DMS153 (cell line): ENCODE data around the gene PDCD1.
"Not testable (repeated sequence)": the region's sequence is repeated elsewhere in the genome, so short reads cannot be mapped to it uniquely, and the experiment has no call there.

ENCODE experiments used
- DNase-seq: peaks from one replicate; lab custom pipeline; 2025; lab: John Stamatoyannopoulos, UW

The PDCD1 gene

DNA sequence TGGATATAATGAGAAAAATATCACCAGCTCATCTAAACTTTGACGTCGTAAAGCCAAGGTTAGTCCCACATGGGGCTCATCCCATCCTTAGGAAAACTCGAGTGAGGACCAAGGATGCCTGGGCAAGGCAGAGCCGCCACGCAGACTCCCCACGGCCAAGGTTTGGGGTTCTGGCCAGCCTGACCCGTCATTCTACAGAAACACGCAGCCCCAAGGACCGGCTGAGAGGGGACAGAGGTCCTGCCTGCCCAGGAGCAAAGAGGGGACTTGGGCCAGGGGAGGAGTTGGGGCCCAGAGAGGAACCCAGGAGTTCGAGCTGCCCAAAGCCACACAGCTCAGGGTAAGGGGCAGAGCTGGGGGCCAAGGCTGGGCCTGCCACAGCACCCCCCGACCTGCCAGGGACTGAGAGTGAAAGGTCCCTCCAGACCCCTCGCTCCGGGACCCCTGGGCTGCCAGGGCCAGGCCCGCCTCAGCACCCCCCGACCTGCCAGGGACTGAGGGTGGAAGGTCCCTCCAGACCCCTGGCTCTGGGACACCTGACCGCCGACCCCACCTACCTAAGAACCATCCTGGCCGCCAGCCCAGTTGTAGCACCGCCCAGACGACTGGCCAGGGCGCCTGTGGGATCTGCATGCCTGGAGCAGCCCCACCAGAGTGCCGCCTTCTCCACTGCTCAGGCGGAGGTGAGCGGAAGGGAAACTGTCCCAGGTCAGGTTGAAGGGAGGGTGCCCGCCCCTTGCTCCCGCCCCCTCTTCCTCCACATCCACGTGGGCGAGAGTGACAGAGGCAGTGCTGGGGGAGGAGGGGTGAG, at the start of gene PDCD1:
TSS of gene PDCD1 (minus strand) at position 689 of the 811 bp plus-strand sequence. CDS start at position 633, 56 bp downstream.
- no peak for DNase-seq

DNA sequence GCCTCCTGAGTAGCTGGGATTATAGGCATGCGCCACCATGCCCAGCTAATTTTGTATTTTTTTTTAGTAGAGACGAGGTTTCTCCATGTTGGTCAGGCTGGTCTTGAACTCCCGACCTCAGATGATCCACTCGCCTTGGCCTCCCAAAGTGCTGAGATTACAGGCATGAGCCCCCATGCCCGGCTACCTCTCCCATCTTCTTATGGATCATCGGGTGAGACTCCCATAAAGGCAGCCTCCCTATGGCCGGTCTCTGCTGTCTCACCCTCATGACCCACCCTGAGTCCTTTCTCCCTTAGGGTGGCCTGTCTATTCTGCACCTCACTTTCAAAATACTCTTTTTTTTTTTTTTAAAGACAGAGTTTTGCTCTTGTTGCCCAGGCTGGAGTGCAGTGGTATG, 49.1 kb upstream of the PDCD1 start:
- not testable (repeated sequence) for DNase-seq

DNA sequence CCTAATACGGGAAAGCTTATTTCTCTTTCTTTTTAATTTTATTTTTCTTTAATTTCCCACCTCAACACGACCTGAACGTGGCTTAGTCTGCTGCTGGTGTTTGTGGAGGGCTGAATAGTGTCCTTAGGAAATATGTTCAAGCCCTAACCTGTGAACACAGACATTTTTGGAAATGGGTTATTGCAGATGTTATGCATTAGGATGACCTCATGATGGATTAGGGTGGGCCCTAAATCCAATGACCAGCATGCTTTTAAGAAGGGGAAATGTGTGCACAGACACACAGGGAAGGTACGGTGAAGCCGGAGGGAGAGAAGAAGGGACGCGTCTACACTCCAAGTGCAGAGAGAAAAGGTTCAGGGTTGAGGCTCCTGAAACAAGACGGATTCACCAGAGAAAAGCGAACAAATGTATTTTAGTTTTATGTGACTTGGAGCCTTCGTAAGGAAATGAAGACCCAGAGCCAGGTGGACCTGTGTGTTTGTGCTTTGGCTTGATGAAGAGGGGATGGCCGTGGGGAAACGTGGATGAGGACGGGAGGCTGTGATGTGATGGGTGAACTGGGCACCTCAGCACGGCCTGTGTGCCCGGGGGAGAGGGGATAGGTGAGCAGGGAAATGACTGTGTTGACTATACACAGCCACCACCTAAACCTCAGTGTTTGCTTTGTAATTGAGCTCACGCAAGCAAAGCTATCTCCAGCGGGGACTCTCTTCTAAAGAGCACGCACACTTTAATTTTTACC, 48.3 kb upstream of the PDCD1 start:
- peak; percentile 31 for DNase-seq

DNA sequence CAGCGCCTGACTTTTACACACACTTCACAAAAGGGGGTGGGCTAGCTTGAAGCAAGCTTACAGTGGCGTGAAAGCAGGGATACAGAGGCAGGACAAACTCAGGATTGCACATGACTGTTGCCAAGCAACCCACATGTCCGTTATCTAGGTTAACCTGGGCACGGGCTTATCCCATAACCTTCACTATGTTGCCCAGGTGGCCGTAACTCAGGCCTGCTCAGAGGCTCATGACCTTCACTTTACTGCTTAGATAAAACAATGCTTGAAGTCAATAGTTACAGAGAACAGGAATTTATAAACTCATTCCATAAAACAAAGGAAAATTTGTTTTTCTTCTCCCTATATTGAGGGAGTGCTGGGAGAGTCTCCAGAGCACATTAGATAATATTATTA, 47.7 kb upstream of the PDCD1 start:
- not testable (repeated sequence) for DNase-seq

DNA sequence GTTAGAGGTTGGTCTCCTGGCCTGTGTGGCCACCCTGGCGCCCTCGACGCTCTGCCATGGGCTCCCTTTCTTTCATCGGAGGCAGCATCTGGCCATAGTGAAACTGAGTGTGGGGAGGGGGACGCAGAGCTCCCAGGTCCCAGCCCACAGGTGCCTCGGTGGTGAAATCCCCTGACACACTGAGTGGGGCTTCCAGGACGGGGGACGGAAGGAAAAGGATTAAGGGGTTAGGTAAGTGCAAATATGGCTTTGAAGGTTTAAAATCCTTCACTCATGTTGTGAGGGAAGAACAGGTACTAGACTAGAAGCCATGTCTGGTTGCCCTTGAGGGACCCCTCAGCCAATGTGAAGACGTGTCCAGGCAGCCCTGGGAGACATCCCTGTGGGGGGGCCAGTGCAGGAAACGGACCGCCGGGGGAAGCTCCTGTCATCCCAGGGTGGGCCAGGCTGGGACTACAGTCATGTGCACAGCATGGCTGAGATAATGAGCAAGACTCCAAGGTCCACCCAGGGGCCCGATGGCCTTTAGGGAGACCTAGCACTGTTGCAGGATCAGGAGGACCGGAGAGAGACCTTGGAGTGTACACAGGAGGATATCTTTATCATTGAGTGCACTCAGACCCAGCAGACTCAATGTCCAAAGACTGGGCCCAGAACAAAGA, 47.2 kb upstream of the PDCD1 start:
- no peak for DNase-seq

DNA sequence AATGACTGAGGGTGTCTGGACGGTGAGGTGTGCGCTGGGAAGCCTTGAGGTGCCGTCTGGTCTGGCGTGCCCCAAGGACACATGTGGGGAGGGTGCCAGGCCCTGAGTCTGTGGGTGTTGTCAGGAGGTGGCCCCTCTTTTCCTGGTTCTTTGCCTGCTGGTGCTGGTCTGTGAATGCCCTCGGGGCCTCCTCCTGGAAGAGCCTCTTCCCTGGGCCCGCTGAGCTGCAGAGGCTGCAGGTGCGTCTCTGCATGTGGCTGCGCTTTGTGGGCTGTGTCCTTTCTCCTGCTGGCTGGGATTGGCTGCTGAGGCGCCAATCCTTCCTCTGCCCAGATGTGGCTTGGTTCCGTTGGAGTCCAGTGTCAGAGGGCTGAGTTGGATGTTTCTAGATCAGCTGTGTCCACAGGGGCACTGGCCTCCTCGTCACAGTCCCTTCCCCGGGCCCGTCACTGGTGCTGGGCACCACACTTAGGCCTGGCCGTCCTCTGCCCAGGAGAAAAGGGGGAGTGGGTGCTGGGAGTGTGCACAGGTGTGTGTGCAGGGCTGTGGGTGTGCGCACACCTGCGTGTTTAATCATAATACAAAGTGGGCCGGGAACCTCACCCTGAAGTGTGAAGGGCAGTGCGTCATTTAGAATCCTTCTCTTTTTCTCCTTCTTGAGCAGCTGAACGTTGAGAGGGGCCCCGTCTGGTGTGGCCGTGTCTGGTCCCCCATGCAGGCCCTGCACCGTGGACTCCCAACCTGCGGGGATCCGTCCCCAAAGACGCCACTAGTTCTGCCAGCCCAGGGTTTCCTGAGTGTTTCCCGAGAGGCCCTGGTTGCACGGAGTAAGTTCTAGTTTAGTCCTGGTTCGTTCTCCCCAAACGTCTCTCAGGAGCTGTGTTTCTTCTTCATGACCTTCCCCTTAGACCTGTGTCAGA, 46.4 kb upstream of the PDCD1 start:
- no peak for DNase-seq

DNA sequence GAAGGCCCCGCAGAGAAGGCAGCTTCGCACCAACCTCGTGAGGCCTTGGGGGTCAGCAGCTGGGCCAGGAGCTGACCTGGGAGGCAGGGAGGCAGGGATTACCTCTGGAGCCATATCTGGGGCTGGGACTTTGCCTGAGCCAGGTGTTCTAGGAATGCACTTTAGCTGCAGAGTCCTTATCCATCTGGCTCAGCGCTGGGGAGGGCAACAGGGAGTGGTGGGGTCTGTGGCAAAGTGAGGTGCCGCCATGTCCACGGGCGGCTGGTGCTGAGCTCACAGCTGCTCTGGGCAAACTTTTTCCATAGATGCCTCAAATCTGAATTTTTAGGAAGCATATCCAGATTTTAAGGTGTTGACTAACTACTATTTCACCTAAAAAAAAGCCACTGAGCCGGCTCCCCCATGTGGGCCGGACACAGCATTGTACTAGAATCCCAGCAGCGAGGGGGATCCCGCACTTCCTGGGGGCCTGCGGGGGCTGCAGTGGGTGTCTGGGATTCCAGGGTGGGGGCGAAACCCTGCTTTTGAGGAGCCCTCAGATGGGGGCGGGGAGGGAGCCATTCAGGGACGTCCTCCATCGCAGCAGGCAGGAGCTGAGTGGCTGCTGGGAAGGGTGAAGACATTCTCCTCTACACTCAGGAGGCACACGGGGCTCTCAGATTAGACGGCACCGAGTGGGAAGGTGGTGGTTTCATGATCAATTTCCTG, 45.5 kb upstream of the PDCD1 start:
- DNase-seq, result no peak

DNA sequence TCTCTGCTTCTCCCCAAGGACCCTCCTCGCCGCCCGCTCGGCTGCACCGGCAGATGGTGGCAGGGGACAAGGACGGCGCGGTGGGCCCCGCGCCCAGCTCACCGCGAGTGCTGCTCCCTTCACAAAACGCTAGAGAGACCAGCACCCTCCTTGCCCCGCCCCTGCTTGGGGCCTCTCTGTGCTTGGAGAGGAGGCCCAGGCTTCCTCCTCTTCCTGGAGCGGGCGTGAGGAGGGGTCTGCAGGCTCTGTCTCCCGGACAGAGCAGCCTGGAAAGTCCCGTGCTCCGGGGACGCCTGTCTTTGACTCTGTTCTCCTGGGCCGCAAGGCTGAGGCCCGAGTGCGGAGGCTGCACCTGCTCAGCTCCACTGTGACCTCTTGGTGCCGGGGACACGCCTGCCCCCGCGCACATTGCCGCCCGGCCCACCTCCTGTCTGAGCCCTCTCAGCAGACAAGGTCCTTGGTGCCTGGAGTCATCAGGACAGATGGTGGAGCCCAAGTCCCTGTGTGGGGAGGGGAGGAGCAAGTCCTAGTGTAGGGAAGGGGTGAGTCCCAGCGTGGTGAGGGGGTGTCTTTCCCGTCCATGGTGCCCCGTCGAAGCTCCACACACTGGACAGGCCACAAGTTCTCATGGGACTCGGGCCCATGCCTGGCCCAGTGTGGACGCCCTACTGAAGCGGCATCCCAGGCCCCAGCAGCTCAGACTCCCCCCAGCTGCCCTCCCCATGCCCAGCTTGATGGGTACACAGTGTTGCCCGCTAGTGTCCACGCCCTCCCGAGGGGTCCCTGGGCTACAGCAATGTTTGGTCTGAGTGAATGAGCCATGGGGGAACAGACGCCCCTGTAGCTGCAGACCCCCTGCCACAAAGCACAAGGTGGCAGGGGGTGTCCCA, 44.7 kb upstream of the PDCD1 start:
- no peak for DNase-seq

DNA sequence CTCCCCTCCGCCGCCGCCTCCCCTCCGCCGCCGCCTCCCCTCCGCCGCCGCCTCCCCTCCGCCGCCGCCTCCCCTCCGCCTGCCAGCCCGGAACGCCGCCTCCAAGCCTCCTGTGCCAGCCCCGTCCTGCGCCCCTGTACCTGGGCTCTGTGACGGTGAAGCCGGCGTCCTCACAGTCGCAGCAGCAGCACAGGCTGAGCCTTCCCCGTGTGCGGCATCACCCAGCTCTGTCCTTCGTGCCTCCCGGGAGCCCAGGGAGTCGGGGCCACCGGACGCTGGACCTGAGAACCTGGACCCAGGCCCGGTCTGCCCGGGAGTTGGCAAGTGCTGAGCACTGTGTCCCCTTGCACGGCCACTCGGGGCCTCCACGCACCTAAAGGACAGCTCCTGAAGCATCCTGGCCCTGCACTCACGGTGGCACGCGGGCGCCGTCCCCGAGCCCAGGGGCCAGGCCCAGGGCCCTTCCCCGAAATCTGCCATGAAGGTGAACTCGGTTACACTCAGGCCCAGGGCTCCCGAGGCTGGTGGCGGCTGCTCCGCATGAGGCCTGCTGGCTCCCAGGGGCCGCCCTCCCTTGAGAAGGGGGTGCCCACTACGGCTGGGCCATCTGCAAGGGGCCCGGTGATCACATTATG, 43.8 kb upstream of the PDCD1 start:
- no peak for DNase-seq

DNA sequence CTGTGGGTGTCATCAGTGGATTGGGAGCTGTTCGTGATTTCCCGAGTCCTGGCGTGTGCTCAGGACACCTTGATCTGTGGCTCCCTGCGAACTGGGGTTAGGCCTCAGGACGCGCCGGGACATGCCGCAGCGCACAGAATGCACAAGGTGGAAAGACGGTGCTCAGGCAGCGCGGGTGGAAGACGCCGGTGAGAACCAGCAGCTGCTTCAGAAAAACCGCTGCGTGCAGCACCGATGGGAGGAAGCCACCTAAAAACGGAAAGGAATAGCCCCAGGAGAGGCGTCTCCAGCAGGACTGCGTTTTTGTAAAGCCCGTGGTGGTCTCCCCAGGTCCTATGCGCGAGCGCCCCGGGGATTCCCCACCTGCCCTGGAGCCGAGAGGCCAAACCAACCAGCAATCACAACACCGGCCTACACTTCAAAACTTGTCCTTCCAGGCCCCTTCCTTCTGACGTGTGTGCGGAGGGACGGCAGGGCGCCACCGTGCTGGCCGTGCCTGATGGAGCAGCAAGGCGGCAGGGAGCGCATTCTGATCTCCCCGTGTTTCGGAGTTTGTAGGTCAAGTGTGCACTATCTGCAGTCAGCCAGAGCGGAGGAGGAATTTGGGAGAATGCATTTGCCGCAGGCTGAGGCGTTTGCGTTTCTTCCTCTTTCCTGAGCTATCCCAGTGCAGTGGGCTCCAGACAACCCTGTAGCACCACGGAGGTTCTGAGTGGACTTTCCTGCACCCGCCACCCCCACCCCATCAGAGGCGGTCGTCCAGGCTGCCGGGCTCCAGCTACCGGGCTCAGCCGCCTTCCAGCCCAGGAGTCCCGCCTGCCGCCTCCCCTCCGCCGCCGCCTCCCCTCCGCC, 43.0 kb upstream of the PDCD1 start:
- DNase-seq, result no peak

DNA sequence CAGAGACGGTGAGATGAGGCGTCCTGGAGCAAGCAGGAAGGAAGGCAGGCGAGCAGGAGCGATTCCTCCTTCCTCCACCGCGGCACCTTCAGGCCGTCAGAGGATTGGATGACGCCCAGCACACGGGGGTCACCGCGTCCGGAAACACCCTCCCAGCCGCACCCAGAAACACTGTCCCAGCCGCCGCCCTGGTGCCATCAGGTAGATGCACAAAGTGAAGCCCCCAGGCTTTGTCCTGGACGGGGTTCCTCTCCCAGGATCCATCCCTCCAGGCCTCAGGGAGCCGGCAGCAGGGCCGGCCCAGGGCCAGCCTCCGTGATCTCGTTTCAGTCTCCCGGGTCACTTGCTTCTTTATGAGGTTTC, 42.3 kb upstream of the PDCD1 start:
- no peak for DNase-seq

DNA sequence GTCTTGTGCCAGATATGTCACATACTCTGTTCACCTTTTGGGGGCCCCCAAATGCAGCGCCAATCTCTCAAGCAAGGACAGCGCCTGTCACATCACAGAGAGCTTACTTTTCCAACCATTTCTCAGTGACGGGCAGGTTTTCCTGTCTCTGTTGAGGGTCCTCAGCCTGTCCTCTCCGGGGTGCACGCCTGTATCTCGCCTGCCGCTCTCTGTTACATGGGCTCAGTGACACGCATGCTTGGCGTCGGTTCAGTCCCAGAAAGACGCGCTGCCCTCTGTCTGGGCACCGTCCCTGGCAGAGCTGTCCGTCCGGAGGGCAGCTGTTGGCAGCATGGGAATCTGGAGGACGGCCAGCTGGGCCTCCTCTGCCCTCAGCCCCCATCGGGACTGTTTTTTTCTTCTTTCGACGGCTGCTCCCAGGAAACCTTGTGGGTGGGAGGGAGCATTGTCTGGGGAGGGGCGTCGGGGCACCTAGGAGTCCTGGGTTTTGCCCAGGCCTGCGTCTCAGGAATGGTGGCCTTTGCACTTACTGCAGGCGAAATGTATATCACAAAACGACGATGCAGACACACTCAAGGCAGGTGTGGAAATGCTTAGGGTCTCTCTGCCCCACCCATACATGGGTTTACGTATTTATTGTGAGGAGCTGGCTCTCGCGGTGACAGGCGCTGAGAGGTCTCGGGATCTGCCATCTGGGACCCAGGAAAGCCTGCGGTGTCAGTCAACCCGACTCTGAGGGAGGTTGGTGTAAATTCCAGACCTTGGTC, 41.7 kb upstream of the PDCD1 start:
- no peak for DNase-seq

DNA sequence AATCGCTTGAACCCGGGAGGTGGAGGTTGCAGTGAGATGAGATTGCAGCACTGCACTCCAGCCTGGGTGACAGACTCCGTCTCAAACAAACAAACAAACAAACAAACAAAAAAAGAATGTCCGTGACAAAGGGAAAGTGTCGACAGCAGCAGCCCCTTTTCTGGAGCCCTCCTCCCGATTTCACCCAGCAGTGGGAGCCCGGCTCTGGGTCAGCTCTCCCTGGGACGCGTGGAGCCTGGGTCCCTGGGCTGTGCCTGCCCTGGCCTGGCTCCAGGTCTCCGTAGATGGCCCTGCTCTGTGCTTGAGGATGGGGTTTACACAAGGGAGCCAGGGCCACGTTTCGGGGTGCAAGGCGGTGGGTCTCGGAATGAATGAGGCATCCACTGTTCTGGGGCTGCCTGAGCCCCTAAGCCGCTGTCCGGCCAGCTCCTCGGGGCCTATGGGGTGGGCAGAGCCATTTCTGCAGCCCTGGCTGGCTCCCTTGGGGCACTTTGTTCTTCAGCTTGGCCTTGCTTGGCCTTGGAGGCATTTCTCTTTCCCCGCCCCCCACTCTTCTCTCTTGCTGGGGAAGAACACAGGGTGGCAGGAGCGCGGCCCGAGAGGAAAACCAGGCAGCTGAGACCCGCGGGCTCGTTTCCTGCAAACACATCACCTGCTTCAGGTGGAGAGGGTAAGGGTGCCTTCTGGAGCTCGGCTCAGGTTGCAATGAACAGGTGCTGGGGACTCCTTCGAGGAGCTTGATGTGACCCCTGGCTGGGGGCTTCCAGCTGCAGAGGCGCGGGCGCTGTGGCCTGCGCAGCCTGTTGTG, 40.0 kb upstream of the PDCD1 start:
- DNase-seq, result no peak

DNA sequence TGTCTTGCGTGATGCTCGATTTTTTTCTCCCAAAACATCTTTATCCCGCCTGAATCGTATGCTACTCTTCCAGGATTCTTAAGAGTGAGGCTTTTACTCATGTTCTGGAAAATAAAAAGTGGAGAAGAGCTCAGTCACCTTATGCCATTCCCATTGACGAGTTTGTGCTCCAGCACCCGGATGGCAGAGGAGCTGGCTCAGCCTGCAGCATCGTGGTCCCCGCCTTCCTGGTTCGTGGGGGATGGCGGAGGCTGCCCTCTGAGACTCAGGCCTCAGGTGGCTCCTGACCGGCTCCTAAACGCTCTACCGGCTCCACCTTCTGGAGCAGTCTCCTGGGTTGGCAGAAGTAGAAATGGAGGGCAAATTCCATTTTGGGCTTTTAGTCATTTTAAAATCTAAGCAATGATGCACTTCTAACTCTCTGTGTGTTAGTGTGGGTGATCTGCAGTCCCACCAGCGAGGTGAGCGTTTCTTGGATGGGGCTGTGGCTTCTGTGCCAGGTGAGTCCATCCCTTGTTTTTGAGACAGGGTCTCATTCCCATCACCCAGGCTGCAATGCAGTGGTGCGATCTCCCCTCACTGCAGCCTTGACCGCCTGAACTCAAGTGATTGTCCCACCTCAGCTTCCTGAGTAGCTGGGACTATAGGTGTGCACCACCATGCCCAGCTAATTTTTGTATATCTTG, 38.7 kb upstream of the PDCD1 start:
- no peak for DNase-seq

DNA sequence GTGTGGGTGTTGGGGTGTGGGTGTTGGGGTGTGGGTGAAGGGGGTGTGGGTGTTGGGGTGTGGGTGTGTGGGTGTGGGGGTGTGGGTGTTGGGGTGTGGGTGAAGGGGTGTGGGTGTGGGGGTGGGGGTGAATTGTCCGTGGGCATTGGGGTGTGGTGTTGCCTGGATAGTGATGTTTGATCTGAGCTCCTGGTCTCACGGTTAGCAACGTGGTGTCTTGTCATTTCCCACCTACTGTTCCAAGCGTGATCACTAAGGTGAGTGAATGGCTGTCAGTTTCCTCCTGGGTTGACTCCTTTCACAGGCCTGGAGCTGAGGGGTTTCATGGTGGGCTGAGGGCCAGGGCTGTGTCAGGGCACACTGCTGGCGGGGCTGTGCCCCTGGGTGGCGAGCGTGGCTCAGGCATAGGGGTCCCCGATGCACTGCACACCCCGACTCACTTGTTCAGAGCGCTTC, 38.1 kb upstream of the PDCD1 start:
- no peak for DNase-seq
